ENCODE measurements around the gene INVS. TPM values are rescaled to one million over a fixed set of nuclear protein-coding genes. Genes with fewer than 3 reads are reported as not detected.

The INVS gene
- total RNA-seq, 1 experiment from 2014 or later, result 21.1 TPM

GRCh38 chr9:100322954-100323536 is 224.0 kb downstream of the INVS start:
- Histone ChIP-seq H3K4me3 (replicated peaks in 1 of 2; ENCODE audit: low read depth in 1 of 2, low read length in 2 of 2) (no peak overlapping the region), H3K9me3 (ENCODE audit: control insufficient read depth in 1 of 2, insufficient read depth in 1 of 2, low read depth in 1 of 2, low read length in 2 of 2) (no peaks in the 10 kb centered on the region), H3K9ac (ENCODE audit: low read length) (no peak overlapping the region), H3K4me2 (ENCODE audit: low read length) (no peak overlapping the region), H3K36me3 (ENCODE audit: control insufficient read depth in 1 of 2, insufficient read depth in 2 of 2, low read length in 2 of 2) (peaks cover 38 to 51% of the 10 kb centered on the region in 2 experiments), H3K4me1 (ENCODE audit: control insufficient read depth in 1 of 2, insufficient read depth in 2 of 2, low read length in 2 of 2) (no peaks in the 10 kb centered on the region), H2AFZ (ENCODE audit: low read depth, low read length, poor library complexity, severe bottlenecking) (no peak overlapping the region), H3K27me3 (ENCODE audit: insufficient read depth, low read length) (no peaks in the 10 kb centered on the region), H3K27ac (ENCODE audit: low read depth, low read length) (no peak overlapping the region), H3K79me2 (ENCODE audit: insufficient read depth, low read length) (peaks cover 76% of the 10 kb centered on the region), H4K20me1 (ENCODE audit: insufficient read depth) (peaks cover 19% of the 10 kb centered on the region; the same call in 1 of the 2 replicates), H3K9me2 (ENCODE audit: insufficient read depth) (no peaks in the 10 kb centered on the region)
- no peak; the same call in 1 of the 2 replicates for ATAC-seq
- ChIA-PET RAD21 (ENCODE audit: low non-redundant PET in 1 of 2, low total read pairs in 2 of 2, uncharacterized antibody in 2 of 2, unreplicated experiment in 2 of 2) (no interaction called here), CTCF (interaction anchor here (1.9 to 2.7 kb wide), 2 partner anchors 15 to 276 kb away, joined by 4 to 17 read pairs; no protein-coding TSS in a partner anchor), POLR2A (no interaction called here)
- peak; percentile 10 for DNase-seq (ENCODE audit: low read depth, low spot score)
- no TSS peak for BruUV-seq (replicated peaks)
- peak; percentile 39 to 79 (median 69); a peak in 5 of 6 replicates for TF ChIP-seq CTCF (IDR thresholded peaks at IDR 0.05 in 2 of 3, conservative IDR thresholded peaks at IDR 0.05 in 1 of 3; ENCODE audit: borderline replicate concordance in 1 of 3, insufficient read depth in 1 of 3, low read depth in 2 of 3, low read length in 2 of 3)
- no peak for TF ChIP-seq ELF1 (IDR thresholded peaks at IDR 0.05; ENCODE audit: borderline replicate concordance, low read depth)
- peak; percentile 41 for TF ChIP-seq RAD21 (IDR thresholded peaks at IDR 0.05; ENCODE audit: low read depth)
- TF ChIP-seq SP1 (IDR thresholded peaks at IDR 0.05; ENCODE audit: low read depth), result no peak
- TF ChIP-seq POLR2A (IDR thresholded peaks at IDR 0.05; ENCODE audit: borderline replicate concordance, extremely low read depth, insufficient read depth, insufficient read length), result no peak
- intact Hi-C loops (cut with micrococcal nuclease), result loop anchor here (1.0 to 5.0 kb wide), 5 partner anchors 274 to 1160 kb away; no protein-coding TSS in a partner anchor

Measured in HCT116 (cell line).